HepG2 (cell line): ENCODE results near the gene PLEKHN1.

Experiments
- MZF1 ChIP-seq: sonication (generic); formaldehyde crosslinking; IDR thresholded peaks from 2 replicates; pipeline ENCODE4 v1.8.1; 2023; ENCODE audit warnings: mild to moderate bottlenecking, missing genetic modification reagents, borderline replicate concordance
- ZBTB3 ChIP-seq: sonication (generic); formaldehyde crosslinking; IDR thresholded peaks from 2 replicates; pipeline ENCODE4 v1.4.0; 2020; ENCODE audit warnings: low read depth, mild to moderate bottlenecking, moderate library complexity, missing genetic modification reagents, borderline replicate concordance
- ZFX ChIP-seq: sonication (generic); formaldehyde crosslinking; IDR thresholded peaks from 2 replicates; pipeline ENCODE4 v1.4.0; 2020; ENCODE audit warnings: mild to moderate bottlenecking, low read depth, missing genetic modification reagents, moderate library complexity

DNA sequence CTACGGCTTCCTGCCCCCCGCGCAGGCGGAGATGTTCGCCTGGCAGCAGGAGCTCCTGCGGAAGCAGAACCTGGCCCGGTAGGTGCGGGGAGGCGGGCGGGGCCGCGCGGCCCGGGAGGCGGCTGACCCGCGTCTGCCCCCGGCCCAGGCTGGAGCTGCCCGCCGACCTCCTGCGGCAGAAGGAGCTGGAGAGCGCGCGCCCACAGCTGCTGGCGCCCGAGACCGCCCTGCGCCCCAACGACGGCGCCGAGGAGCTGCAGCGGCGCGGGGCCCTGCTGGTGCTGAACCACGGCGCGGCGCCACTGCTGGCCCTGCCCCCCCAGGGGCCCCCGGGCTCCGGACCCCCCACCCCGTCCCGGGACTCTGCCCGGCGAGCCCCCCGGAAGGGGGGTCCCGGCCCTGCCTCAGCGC lies 23.9 kb upstream of the PLEKHN1 start:
- TF ChIP-seq MZF1 (CRISPR knock-in tag) (no peak), ZBTB3 (CRISPR knock-in tag) (no peak), ZFX (CRISPR knock-in tag) (no peak)
